22Rv1 (cell line): Measurements from ENCODE around the gene PGBD1.

Experiments used
- ZFX ChIP-seq: fragments of 450-650 bp; IDR thresholded peaks from 2 replicates; pipeline ENCODE4 v1.6.1; 2017; ENCODE audit warnings: antibody characterized with exemption, borderline replicate concordance
- TF ChIP-seq, protein P1 (sequence below): fragments of 450-650 bp; IDR thresholded peaks from 2 replicates; pipeline ENCODE4 v1.5.1; 2017; ENCODE audit warnings: mild to moderate bottlenecking

DNA sequence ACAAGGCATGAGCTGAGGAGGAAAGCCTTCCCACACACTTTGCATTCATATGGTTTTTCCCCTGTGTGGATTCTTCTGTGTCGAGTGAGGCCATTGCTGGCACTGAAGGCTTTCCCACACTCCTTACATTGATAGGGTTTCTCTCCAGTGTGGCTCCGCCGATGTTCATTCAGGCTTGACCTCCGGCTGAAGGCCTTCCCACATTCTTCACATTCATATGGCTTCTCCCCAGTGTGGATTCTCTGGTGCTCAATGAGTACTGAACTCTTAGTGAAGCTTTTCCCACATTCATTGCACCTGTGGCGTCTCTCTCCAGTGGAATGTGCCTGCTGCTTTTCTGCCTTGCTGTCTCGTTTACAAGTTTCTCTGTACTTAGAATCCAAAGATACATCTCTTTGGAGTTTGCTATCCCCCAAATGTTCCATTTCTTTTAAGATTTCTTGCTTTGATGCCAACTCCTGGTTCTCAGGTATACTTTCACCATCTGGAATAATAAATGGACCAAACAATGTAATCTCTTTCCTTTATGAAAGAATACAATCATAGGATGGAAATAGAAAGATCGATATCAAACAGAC is 45.1 kb downstream of the PGBD1 start:
- TF ChIP-seq, protein P1, sequence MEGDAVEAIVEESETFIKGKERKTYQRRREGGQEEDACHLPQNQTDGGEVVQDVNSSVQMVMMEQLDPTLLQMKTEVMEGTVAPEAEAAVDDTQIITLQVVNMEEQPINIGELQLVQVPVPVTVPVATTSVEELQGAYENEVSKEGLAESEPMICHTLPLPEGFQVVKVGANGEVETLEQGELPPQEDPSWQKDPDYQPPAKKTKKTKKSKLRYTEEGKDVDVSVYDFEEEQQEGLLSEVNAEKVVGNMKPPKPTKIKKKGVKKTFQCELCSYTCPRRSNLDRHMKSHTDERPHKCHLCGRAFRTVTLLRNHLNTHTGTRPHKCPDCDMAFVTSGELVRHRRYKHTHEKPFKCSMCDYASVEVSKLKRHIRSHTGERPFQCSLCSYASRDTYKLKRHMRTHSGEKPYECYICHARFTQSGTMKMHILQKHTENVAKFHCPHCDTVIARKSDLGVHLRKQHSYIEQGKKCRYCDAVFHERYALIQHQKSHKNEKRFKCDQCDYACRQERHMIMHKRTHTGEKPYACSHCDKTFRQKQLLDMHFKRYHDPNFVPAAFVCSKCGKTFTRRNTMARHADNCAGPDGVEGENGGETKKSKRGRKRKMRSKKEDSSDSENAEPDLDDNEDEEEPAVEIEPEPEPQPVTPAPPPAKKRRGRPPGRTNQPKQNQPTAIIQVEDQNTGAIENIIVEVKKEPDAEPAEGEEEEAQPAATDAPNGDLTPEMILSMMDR = no peak
- TF ChIP-seq ZFX = no peak
